PC-3 (cell line): ENCODE measurements around the gene TMEM54.

Experiments
- EZH2 ChIP-seq: fragments of 300-600 bp; sonication (generic); IDR thresholded peaks from one replicate; pipeline ENCODE4 v1.6.1; 2017; ENCODE audit warnings: antibody characterized with exemption, mild to moderate bottlenecking, low read length; ENCODE audit not compliant: unreplicated experiment
- TF ChIP-seq, protein P1 (sequence below): fragments of 300-600 bp; sonication (generic); conservative IDR thresholded peaks from 2 replicates; pipeline ENCODE4 v1.5.1; 2017; ENCODE audit warnings: antibody characterized with exemption, low read depth, mild to moderate bottlenecking, low read length

DNA sequence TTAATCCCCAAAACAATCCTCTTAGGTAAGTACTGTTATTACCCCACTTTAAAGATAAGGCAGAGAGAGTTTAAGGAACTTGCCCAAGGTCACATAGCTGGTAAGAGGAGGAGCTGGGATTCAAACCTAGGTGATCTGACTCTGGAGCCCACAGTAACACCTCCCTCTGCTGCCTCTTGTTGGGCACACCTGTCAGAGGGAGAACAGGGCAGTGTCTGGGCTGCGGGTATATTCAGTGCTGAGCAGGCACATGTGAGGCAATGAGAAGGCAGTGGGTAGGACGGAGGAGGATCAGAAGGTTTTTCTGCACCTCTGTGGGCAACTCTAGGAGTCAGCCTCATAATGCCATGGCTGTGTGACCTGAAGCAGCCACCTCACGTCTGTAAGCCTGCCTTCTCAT lies 13.1 kb downstream of the TMEM54 start:
- no peak for TF ChIP-seq EZH2
- TF ChIP-seq, protein P1, sequence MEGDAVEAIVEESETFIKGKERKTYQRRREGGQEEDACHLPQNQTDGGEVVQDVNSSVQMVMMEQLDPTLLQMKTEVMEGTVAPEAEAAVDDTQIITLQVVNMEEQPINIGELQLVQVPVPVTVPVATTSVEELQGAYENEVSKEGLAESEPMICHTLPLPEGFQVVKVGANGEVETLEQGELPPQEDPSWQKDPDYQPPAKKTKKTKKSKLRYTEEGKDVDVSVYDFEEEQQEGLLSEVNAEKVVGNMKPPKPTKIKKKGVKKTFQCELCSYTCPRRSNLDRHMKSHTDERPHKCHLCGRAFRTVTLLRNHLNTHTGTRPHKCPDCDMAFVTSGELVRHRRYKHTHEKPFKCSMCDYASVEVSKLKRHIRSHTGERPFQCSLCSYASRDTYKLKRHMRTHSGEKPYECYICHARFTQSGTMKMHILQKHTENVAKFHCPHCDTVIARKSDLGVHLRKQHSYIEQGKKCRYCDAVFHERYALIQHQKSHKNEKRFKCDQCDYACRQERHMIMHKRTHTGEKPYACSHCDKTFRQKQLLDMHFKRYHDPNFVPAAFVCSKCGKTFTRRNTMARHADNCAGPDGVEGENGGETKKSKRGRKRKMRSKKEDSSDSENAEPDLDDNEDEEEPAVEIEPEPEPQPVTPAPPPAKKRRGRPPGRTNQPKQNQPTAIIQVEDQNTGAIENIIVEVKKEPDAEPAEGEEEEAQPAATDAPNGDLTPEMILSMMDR: no peak
